HL-60 (cell line): ENCODE data around the gene ESR2.

ENCODE experiments used
- DNase-seq, 2 experiments: peaks; one replicate each; pipeline ENCODE4 v3.0.0-alpha.2; 2010 to 2020; ENCODE audit warnings: low read depth in 1 of 2, low spot score in 1 of 2
- H3K27ac ChIP-seq: fragments of 250-450 bp; sonication (Bioruptor Pico); replicated peaks from 2 replicates; pipeline ENCODE4 v1.5.1; 2020; ENCODE audit warnings: mild to moderate bottlenecking, moderate library complexity
- H3K27me3 ChIP-seq: fragments of 250-450 bp; sonication (Bioruptor Pico); 2 replicates; pipeline ENCODE4 v1.5.1; 2021; ENCODE audit warnings: mild to moderate bottlenecking, moderate library complexity; ENCODE audit not compliant: insufficient read depth, poor library complexity, severe bottlenecking
- H3K4me3 ChIP-seq: replicated peaks from 2 replicates; pipeline ENCODE4 v1.5.1; 2011; ENCODE audit warnings: mild to moderate bottlenecking, control low read depth, low read length; ENCODE audit not compliant: insufficient read depth
- GABPA ChIP-seq: IDR thresholded peaks from 2 replicates; pipeline ENCODE4 v1.6.1; 2012; ENCODE audit warnings: low read depth
- POLR2AphosphoS5 ChIP-seq: IDR thresholded peaks from 2 replicates; pipeline ENCODE4 v1.6.1; 2012; ENCODE audit warnings: low read depth
- SPI1 ChIP-seq: IDR thresholded peaks from 2 replicates; pipeline ENCODE4 v1.6.1; 2012; ENCODE audit warnings: low read depth, mild to moderate bottlenecking, borderline replicate concordance
- TF ChIP-seq, protein P1 (sequence below): IDR thresholded peaks from one replicate; pipeline ENCODE4 v1.5.1; 2011; ENCODE audit warnings: low read length, control low read depth, inconsistent platforms; ENCODE audit not compliant: insufficient read depth
- TF ChIP-seq, protein P2 (sequence below): IDR thresholded peaks from 2 replicates; pipeline ENCODE4 v1.6.1; 2012; ENCODE audit warnings: low read depth; ENCODE audit not compliant: insufficient replicate concordance

Gene ESR2

DNA sequence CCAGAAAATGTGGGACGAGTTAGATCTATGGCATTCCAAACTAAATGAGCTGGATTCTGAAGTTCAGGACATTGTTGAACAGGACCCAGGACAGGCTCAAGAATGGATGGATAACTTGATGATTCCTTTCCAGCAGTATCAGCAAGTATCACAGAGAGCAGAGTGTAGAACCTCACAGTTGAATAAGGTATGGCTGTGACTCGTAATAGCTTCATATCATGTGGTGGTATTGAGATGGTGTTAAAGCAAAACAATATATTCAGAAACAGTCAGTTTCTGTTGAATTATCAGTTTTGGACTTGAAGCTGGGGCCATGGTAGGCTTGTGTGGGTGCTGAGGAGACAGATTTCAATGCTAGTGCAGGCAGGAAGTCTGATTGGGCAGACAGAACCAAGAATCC is 213.7 kb downstream of the ESR2 start:
- Histone ChIP-seq H3K27ac (no peak overlapping the region), H3K4me3 (no peak overlapping the region), H3K27me3 (no peaks in the 10 kb centered on the region)
- TF ChIP-seq SPI1 (no peak), GABPA (no peak), POLR2AphosphoS5 (no peak)
- TF ChIP-seq, protein P1, sequence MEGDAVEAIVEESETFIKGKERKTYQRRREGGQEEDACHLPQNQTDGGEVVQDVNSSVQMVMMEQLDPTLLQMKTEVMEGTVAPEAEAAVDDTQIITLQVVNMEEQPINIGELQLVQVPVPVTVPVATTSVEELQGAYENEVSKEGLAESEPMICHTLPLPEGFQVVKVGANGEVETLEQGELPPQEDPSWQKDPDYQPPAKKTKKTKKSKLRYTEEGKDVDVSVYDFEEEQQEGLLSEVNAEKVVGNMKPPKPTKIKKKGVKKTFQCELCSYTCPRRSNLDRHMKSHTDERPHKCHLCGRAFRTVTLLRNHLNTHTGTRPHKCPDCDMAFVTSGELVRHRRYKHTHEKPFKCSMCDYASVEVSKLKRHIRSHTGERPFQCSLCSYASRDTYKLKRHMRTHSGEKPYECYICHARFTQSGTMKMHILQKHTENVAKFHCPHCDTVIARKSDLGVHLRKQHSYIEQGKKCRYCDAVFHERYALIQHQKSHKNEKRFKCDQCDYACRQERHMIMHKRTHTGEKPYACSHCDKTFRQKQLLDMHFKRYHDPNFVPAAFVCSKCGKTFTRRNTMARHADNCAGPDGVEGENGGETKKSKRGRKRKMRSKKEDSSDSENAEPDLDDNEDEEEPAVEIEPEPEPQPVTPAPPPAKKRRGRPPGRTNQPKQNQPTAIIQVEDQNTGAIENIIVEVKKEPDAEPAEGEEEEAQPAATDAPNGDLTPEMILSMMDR: no peak
- TF ChIP-seq, protein P2, sequence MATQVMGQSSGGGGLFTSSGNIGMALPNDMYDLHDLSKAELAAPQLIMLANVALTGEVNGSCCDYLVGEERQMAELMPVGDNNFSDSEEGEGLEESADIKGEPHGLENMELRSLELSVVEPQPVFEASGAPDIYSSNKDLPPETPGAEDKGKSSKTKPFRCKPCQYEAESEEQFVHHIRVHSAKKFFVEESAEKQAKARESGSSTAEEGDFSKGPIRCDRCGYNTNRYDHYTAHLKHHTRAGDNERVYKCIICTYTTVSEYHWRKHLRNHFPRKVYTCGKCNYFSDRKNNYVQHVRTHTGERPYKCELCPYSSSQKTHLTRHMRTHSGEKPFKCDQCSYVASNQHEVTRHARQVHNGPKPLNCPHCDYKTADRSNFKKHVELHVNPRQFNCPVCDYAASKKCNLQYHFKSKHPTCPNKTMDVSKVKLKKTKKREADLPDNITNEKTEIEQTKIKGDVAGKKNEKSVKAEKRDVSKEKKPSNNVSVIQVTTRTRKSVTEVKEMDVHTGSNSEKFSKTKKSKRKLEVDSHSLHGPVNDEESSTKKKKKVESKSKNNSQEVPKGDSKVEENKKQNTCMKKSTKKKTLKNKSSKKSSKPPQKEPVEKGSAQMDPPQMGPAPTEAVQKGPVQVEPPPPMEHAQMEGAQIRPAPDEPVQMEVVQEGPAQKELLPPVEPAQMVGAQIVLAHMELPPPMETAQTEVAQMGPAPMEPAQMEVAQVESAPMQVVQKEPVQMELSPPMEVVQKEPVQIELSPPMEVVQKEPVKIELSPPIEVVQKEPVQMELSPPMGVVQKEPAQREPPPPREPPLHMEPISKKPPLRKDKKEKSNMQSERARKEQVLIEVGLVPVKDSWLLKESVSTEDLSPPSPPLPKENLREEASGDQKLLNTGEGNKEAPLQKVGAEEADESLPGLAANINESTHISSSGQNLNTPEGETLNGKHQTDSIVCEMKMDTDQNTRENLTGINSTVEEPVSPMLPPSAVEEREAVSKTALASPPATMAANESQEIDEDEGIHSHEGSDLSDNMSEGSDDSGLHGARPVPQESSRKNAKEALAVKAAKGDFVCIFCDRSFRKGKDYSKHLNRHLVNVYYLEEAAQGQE: no peak
- DNase-seq: no peak

DNA sequence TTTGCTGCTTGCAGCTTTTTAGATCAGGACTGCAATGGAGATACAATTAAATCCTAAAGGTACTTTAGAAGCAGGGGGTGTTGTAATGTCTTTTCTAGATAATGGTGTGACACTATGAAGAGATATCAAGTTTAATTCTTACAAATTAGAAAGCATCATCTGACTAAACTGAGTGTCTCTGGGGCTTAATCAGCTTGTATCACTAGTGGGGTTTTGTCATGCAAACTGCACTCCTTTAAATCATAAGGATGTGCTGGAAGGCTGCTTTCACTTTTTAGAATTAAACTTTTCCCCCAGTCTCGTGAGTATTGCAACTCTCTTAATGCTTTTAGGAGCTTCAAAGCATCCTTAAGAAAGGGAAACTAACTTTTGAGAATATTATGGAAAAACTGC is 218.6 kb downstream of the ESR2 start:
- no peak overlapping the region for H3K4me3 ChIP-seq
- no peak for DNase-seq
- H3K27me3 ChIP-seq: no peaks in the 10 kb centered on the region
- H3K27ac ChIP-seq: no peak overlapping the region
- TF ChIP-seq, protein P2: no peak
- no peak for TF ChIP-seq GABPA
- no peak for TF ChIP-seq POLR2AphosphoS5
- TF ChIP-seq, protein P1: no peak
- no peak for TF ChIP-seq SPI1

DNA sequence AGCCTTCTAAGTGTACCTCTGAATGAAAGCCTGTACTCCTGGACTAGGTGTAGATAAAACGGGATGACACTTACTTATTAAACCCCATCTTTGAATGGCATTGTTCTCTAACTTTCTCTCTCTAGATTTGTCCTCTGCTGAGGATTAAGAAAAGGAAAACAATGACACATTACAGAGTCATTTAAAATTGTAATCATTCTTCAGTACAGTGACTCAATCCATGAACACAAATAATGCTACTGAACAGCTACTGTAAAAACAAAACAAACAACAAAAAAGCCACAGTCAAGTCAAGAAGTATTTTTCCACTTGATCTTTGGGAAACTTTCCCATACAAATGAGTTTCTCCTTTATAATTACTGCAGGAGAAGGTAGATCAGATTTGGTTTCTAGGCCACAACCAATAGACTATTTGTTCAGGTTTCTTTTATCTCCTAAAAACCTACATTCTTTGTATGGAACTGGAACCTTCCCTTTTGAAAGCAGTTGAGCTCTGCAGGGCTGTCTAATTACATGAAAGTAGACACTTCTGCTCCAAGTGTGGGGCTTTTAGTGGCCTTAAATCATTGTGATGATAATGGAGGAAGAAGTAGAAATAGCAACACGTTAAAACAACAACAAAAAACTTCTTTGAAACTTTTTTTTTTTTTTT is 219.1 kb downstream of the ESR2 start:
- H3K27me3 ChIP-seq: no peaks in the 10 kb centered on the region
- TF ChIP-seq SPI1: no peak
- TF ChIP-seq, protein P2: no peak
- TF ChIP-seq GABPA: no peak
- TF ChIP-seq POLR2AphosphoS5: no peak
- H3K4me3 ChIP-seq: no peak overlapping the region
- H3K27ac ChIP-seq: no peak overlapping the region
- no peak for DNase-seq
